NCI-H2227 (cell line): Measurements from ENCODE around the gene PLXNA4.

ENCODE experiments used
- DNase-seq: peaks from one replicate; lab custom pipeline; 2025; ENCODE audit not compliant: unreplicated experiment; lab: John Stamatoyannopoulos, UW

PLXNA4 gene

DNA sequence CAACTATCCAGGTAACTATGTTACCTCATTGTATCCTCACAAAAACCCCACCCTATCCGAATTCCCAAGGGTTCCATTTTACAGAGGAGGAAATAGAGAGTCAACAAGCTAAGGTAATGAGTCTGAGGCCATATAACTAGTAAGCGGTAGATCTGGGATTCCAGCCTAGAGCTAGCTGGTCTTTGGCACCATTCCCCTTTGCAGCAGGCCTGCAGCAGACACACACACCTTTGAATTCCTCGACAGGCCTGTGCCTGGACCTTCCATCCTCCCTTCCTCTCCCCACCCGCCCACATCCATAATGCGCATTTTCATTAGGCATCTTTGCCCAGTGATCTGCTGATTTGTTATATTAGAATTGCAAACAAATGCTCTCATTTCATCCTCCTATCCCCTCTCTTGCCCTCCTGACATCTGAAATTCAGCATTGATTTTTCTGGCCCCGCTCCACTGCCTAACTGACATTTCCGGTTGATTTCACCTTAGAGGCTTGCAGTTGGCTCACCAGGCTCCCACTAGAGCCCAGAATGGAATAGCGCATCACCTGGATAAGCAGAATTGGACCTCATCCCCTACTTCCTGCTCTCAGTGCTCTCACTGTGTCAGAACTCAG lies 129.5 kb downstream of the PLXNA4 start:
- no peak for DNase-seq

DNA sequence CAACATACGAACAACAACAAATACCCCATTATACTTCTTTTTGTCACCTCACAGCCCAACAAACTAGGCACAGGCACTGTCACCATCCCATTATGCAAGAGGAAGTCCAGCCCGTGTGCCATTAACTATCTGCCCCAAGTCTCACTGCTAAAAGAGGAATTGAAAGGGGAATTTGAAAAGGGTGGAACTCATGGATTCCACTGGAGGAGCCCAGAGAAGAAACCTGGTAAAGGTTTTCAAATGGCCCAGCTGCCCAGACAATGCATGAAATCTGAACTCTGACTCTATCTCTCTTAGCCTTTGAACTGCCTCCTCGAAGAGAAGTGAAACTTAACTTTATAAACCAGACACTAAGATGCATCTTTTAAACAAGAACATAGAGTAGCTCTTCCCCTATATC lies 130.0 kb downstream of the PLXNA4 start:
- no peak for DNase-seq

DNA sequence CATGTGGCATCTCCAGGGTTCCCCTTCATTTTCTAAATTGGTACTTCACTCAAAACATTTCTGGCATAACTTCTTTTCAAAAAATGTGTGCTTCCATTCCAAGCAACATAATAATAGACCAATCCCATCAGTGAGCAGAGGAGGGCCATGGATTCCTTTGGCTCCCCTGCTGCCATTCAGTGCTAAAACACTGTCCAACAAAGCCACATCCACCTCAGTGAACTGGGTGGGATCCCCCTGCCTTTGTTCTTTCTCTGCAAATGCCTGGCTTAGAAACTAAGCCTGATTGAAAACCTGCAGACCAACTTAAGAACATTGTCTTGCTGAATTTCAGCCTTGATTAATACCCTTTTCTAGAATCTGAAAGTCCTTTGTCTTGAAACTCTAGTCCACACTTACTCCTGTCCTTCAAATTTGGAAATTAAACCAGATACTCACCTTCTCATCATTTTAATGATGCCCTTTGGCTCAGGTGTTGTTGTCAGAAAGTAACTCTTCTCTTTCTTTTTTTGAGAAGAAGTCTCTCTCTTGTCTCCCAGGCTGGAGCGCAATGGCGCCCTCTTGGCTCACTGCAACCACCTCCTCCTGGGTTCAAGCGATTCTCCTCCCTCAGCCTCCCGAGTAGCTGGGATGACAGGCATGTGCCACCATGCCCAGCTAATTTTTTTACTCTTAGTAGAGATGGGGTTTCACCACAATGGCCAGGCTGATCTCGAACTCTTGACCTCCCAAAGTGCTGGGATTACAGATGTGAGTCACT lies 132.3 kb downstream of the PLXNA4 start:
- DNase-seq, result no peak

DNA sequence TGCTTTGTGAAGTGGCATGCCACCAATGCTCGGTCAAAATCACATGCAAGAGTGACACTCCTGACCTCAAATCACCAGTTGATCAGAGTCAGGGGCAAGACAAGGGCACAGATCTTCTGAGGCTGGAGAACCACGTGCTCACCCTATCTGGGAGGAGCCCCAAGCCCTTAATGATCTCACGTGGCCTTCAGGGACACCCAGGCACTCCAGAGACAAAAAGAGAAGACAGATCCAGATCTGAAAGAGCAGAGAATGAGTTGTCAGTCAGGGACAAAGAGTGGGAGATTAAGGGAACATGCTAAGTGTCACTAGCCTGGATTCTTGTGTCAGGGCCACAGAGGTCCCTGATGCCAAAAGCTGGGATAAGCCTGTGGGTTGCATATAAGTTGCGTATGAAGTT lies 134.3 kb downstream of the PLXNA4 start:
- no peak for DNase-seq

DNA sequence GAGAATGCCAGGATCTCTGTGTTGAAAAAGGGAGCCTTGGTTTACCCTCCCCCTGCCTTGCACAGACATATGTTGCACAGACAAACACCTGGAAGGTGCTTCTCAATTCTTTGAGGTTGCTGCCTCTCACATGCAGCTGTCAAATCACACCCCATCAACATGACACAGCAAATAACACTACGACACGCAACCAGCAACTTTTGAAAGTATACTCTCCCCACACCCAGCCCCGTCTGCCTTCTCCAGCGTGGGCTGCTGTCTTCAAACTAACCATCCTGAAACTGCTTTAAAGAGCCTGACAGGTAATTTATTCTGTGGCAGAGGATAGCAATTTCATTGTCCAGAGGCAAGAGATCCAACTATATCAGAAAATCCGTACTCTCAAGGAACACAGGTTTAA lies 136.1 kb downstream of the PLXNA4 start:
- no peak for DNase-seq

DNA sequence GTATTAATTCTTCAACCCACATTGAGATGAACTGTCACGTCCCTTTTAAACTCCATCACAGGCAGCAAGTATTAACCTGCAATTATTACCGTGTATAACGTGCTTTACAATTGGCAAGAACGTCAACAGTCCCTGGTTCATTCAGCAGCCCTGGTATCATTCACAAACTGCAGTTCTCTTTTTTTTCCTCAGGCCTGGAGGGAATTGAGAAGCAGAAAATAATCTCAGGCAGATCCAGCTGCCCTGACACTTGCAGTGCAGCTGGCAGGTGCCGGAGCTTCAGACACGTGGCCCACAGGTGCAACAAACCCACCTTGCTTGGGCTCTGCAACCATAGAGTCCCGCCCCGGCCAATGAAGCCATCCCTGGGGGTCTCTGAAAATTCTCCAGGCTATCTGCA lies 137.3 kb downstream of the PLXNA4 start:
- DNase-seq, result no peak

DNA sequence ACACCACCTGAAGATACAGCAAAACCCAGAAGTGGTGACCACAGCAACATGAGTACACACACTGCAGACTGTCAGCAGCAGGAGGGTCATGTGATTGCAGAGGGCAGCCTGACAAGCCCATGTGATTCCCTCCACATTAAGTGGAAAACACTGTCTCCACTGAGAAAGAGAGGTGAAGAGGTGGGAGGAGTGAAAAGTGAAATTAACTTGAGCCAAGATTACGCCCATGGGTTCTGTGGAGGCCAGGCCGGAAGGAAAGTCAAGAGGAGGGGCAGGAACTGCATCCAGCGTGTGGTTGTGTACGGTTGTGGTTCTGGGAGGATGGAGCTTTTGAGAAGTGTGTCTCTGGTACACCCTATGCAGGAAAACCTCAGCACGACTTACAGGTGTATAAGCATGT lies 138.5 kb downstream of the PLXNA4 start:
- DNase-seq, result peak; percentile 37

DNA sequence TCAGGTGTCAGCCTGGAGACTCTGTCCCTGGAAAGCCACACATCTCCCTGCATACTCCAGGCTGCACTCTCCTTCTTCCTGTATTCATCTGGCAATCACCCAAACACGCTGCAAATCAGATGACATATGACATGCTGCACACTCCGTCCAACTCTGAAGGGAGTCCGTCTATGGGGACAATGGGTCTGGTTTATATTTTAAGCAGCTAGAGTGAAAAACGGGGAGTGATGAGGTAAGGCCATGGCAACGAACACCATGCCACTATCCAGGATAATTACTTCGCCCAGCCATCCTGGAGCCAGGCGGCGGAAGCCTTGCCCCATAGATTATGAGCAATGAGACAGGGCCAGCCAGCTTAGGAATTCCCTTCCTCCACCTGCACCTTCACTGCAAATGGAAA lies 140.1 kb downstream of the PLXNA4 start:
- peak; percentile 36 for DNase-seq

DNA sequence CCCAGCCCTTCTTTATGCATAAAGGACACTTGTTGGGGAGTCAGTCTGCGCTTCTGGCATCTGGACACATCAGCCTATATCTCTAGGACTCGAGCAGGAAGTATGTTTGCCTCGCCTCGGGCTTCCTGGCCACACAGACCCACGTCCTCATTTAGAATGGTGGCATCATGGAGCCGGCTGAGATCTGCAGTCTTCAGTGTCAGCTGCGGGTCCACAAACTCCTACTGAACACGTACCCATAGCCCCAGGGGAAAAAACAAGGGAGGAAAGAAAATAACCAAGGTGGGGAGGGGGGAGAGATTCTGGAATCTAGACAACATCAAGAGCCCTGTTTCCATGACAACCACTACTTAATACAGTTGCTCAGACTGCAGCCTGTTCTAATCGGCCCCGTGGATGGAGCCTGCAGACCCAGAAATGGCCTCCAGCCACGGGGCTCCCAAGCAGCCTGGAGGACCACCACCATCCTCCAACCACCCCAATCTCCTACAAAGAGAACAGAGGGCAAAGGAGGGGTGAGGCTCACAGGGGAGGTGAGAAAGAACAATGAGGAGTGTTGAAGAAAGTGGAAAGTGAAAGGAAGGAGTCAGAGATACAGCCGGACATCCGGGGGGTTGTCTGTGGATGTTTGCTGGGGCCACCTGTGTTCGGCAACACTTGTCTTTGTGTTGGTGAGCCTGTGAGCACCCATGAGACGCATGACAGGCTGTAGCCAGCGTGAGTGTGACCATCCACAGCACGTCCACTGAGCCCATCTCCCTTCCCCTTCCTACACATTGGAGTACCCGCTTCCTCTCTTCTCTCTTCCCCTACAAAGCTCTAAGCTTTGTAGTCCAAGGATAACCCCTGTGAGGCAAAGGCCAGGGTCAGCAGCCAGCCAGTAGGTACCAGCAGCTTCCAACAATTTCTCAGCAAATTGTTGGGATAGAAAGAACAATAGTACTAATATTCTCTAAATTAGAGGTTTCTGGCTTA lies 141.0 kb downstream of the PLXNA4 start:
- peak; percentile 86 for DNase-seq

DNA sequence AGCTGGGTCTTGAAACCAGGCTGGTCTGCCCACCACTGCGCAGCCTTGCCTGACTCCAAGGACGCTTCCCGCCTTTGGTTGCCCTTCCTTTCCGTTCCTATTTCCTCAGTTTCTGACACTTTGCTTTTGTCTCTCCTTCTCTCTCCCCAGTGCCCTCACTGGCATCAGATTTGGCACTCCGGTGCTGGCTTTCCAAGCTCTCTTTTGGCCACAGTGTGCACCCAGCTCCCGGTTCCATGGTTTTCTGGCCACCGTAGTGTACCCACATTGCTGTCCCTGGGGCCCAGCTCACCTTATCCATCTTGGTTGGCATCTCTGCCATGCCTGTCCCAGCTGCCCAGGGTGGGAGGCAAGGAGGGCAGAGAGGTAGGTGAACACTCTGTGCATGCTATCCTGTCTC lies 142.2 kb downstream of the PLXNA4 start:
- DNase-seq, result no peak

DNA sequence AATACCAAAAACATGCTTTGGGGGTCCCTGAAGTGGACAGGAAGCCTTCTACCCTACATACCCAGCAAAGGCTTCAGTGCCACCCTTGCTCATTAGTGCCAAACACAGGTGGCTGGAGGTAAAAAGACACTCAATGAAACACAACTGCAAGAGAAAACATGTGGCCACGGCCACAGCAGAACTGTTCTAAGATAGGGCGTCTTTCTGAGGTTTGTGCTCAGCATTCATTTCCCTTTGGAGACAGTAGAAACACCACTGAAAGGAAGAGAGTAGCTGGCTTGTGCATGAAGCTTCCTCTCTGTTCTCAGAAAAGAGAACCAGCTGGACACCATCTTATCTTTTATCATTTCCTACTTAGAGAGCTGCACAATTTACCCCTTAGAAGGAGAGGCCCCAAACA lies 143.0 kb downstream of the PLXNA4 start:
- no peak for DNase-seq

DNA sequence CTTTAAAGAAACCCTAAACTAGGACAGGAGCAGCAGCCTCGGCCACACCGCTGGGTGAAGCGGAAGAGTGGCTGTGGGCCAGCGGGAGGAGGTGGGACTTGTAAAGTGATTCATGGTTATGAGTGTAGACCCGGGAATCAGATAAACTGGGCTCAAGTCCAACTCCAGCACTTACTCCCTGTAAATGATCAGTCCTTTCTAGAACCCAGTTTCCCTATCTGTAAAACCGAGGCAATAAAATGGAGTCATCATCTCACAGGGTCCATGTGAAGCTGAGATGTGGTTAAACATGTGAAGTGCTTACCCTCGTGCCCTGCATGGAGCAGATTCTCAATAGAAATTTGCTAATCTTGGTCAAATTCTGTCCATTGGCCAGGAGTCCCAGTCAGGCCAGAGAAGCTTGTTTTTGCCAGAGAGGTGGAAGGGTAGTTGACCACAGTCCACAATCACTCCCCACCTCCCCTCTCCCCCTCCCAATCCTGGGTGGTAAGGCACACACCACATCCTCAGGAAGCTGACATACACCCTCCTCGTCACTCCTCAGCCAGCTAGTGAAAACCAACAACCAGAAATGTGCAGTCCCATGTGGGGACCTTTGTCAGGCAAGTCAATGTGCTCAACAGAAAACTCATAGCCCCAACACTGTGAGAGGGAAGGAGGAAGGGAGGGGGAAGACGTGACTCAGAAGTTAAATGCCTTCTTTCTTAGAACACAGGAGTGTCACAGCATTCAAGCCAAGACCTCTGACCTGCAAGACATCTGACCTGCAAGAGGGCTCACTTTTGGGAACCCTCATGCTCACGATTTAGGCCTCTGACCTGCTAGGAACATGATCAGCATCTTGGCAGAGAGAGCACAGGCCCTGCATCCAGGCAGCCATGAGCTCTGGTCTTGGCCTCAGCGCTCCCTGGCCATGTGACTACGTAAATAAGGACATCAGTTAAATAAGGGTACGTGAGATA lies 145.1 kb downstream of the PLXNA4 start:
- no peak for DNase-seq

DNA sequence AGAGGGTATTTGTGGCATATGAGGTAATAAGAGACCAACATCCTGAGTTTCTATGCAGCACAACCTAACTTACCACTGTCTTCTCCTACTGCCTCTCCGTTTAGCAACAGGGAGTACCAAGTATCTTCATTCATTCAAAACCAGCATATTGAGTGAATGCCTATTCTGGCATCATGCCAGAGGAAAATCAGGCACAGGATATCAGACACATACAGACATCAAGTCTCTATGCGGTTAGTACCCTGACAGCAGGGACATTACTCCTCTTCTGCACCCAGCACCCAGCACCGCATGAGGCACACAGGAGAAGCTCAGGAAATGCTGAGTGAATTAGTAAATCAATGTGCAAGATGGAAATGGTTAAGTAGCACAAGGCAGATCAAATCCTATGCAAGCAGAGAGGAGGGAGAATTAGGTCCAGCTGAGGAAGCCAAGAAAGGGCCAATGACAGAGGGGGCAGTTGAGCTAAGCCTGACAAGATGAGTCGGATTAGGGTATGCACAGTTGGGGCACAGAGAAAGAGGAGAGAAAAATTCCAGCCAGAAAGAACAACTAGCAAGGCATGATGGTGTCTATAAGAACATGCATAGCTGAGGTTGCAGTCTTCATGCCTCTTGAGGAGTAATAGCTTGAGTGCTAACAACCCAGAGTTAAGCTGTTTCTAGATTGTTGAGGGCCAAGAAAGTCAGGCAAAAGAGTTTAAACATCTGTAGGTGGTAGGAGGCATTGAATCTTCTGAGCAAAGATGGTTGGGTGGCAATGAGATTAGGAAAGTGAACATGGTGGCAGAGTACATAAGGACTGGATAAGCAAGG lies 146.0 kb downstream of the PLXNA4 start:
- DNase-seq, result no peak

DNA sequence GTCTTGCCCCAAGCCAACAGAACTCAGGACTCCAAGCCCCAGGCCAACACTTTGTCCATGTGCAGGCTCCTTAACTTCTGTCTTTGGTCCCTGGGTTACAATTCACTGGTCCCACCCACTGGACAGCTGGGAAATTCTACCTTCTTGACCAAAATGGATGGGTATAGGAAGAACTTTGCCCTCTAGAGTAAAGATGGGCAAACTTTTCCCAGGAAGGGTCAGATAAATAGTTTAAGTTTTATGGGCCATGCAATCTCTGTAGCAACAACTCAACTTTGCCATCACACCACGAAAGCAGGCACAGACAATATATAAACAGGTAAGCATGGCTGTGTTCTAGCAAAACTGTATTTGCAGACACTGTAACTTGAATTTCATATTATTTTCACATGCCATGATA lies 147.1 kb downstream of the PLXNA4 start:
- no peak for DNase-seq

DNA sequence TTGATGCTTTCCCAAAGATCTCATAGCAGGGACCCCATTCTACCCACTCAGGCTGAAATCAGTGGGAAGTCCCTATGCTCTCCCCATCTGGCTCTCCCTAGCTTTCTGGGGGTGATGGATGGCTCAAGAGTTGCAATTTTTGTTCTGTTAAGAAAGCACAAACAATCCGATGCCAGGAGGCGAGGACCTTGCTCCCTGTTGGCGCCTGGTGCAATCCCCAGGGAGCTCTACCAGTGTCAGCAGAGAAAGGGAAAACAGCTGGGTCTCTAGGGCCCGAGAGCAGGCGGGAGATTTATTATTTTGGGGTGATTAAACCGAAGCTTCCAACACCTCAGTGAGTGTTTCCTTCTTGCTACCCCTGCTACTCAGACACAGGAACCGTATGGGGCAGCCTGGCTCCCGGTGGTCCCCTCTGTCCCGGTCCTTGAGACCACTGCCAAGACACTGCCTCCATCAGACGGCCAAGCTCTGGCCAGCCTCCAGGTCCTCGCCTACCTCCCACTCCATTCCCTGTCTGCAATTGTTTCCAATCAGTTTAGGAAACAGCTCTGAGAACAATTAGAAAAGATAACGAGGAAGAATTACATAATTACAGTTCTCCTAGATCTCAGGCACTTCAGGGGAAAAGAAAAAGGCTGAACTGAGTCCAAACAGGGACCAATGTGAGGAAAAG lies 147.9 kb downstream of the PLXNA4 start:
- no peak for DNase-seq

DNA sequence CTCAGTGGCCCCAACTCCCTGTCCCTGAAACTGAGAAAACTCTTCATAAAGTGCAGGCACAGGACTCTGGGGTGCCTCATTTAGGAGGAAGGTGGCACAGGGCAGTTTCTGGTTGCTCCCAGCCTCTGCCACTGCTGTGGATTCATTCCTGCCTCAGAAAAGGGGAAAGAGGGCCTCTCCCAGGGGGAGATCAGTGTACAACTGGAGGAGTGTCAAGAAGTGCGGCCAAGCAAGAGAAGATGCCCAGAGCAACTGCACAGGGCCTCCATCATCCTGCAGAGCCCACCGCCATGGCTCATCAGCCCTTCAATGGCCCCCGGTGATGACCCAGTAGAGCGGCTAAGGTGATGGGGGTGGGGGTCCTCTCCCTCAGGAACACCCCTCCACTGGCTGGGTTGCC lies 150.3 kb downstream of the PLXNA4 start:
- no peak for DNase-seq

DNA sequence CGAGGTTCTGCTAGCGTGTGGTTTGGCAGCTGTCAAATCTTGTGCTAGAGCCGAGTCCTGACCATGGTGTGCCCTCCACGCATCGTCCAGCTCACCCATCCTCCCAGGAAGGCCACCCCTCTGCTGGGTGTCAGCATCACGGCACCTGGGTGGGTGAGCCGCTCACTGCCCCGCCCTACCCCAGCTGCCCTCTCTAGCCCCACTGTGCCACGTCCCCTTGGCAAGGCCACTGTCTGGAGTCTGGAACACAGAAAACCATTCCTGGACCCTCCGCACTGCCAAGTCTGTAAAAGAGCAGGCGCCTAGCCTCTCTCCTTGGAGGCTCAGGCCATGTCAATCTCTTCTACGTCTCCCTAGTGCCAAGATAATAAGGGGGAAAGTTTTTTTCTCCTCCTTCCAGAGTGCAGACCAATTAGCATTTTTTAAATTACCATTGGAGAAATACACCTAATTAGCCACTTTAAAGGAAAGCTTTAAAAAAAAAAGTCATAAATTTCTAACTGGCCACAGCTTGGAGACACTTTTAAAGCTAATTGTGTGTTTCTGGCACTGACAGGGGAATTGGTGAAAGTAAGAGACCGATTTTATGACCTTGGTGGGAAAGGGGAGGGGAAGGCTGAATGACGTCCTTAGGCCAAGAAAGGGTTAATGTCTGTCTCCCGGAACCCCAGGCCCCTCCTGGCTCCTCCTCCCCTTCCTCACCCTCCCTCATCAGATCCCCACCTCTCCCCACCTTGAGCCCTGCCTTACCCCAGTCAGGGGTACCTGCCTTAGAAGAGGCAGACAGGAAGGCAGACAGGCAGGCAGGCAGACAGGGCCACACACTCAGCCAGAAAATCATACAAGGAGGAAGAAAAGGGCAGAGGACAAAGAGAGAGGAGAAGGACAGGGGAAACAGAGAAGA lies 151.2 kb downstream of the PLXNA4 start:
- DNase-seq, result no peak

DNA sequence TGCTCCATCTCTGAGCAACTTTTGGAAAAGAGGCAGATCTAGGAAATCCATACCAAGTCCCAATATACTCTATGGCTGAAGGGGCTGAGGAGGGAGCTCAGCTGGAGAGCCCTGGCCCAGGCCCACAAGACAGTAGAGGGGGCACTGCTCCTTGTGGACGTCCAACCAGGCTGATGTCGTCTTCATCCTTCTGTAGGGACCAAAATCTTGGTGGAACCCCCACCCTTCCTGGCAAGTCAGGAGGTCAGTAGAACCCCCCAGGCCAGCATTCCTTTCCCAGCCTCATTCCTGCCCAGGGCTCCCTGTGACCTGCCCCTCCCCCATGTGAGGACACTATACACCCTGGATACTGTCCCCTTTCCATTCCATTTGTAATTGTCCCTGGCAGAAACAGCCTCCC lies 152.0 kb downstream of the PLXNA4 start:
- no peak for DNase-seq
